ENCODE data around the gene SKOR1.

- TF ChIP-seq POLR2A (IDR thresholded peaks at IDR 0.05) (no peak), CTCF (IDR thresholded peaks at IDR 0.05) (peak; percentile 10 to 37 (median 32))
Observed at GRCh38 chr15:67832031-67832551, 6.8 kb downstream of the SKOR1 start.
